ENCODE data around the gene PTPRE. TPM values are rescaled to one million over a fixed set of nuclear protein-coding genes. Genes with fewer than 3 reads are reported as not detected.
A peak's percentile ranks its signal among the peaks of the same experiment; 100 is the strongest.

The PTPRE gene
- total RNA-seq, 1 experiment from 2014 or later, result 20.4 TPM

- peaks cover 79% of the 10 kb centered on the region for H3K4me1 ChIP-seq (ENCODE audit: low read length)
- peak overlapping the region; percentile 65 for H3K4me3 ChIP-seq (ENCODE audit: low read length)
- peak; percentile 79 for DNase-seq
- H3K27me3 ChIP-seq (ENCODE audit: low read length), result no peaks in the 10 kb centered on the region
- H3K9ac ChIP-seq (ENCODE audit: low read length), result peak overlapping the region; percentile 73
- H3K9me2 ChIP-seq (replicated peaks; ENCODE audit: insufficient read depth, low read length), result no peaks in the 10 kb centered on the region
- H2AFZ ChIP-seq (ENCODE audit: low read length), result peak overlapping the region; percentile 4; the same call in 1 of the 2 replicates
- no peaks in the 10 kb centered on the region for H3K9me3 ChIP-seq (ENCODE audit: low read length)
- no peaks in the 10 kb centered on the region for H4K20me1 ChIP-seq (ENCODE audit: insufficient read depth, low read depth, low read length)
- H3K79me2 ChIP-seq (ENCODE audit: low read length), result no peaks in the 10 kb centered on the region
- peak overlapping the region; percentile 97 for H3K27ac ChIP-seq (ENCODE audit: low read length)
- peaks cover 17% of the 10 kb centered on the region for H3K36me3 ChIP-seq (ENCODE audit: insufficient read depth, low read length)
- H3K4me2 ChIP-seq (ENCODE audit: low read depth, low read length, poor library complexity, severe bottlenecking), result peak overlapping the region; percentile 75
Measured at GRCh38 chr10:128062331-128062880, 155.5 kb downstream of the PTPRE start.

DNA sequence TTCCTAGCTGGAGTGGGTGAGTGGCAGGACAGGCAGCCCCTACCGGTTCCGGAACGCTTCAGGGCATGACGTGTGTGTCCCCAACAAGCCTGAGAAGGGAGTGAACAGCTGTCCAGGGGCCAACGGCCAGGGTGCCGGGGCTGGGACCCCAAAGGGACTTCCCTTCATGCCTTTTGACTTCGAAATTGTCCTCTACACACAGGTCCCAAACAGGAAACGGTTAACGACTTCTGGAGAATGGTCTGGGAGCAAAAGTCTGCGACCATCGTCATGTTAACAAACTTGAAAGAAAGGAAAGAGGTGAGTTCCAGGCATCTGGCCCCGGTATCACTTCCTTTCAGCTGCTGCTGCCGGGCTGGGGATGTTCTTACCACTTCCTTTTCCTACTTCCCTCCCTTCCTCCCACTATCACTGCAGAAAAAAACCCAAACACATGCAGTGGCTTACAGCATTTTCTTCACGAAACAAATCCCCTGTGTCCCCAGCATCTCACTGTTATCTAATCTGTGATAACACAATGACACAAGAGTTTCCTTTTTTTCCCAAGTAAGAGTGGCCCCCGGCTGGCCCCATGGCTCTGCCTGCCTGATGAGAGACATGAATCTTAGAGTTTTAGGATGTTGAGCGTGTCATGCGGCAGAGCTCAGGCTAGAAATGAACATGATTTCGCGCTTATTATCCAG lies 156.1 kb downstream of the PTPRE start:
- peaks cover 79% of the 10 kb centered on the region for H3K4me1 ChIP-seq (ENCODE audit: low read length)
- H3K9ac ChIP-seq (ENCODE audit: low read length), result peak overlapping the region; percentile 73
- H3K4me2 ChIP-seq (ENCODE audit: low read depth, low read length, poor library complexity, severe bottlenecking), result peak overlapping the region; percentile 75
- H3K9me2 ChIP-seq (replicated peaks; ENCODE audit: insufficient read depth, low read length), result no peaks in the 10 kb centered on the region
- no peaks in the 10 kb centered on the region for H4K20me1 ChIP-seq (ENCODE audit: insufficient read depth, low read depth, low read length)
- no peaks in the 10 kb centered on the region for H3K27me3 ChIP-seq (ENCODE audit: low read length)
- peak overlapping the region; percentile 97 for H3K27ac ChIP-seq (ENCODE audit: low read length)
- H2AFZ ChIP-seq (ENCODE audit: low read length), result peak overlapping the region; percentile 17; the same call in 1 of the 2 replicates
- peaks cover 12% of the 10 kb centered on the region for H3K36me3 ChIP-seq (ENCODE audit: insufficient read depth, low read length)
- no peaks in the 10 kb centered on the region for H3K9me3 ChIP-seq (ENCODE audit: low read length)
- no peaks in the 10 kb centered on the region for H3K79me2 ChIP-seq (ENCODE audit: low read length)
- peak; percentile 86 for DNase-seq
- peak overlapping the region; percentile 65 for H3K4me3 ChIP-seq (ENCODE audit: low read length)

DNA sequence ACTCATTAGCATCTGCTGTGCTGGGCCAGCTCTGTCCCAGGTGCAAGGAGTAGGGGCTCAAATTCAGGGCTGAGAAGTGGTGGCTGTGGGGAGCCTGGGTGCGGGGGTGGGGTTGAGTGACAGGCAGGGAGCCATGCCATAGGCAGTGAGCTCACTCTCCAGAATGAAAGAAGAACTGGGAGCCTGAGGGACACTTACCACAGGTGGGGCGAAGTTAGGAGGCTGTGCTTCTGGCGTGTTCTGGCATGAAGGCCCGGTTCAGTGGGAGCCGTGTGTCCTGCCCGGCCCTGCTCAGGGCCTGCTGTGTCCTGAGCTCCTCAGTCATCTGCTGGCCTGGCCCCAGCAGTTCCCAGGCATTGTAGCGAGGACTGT lies 156.8 kb downstream of the PTPRE start:
- H3K4me3 ChIP-seq (ENCODE audit: low read length), result peak overlapping the region; percentile 65
- H4K20me1 ChIP-seq (ENCODE audit: insufficient read depth, low read depth, low read length), result no peaks in the 10 kb centered on the region
- peak; percentile 78 for DNase-seq
- H3K4me2 ChIP-seq (ENCODE audit: low read depth, low read length, poor library complexity, severe bottlenecking), result peak overlapping the region; percentile 75
- no peaks in the 10 kb centered on the region for H3K27me3 ChIP-seq (ENCODE audit: low read length)
- no peaks in the 10 kb centered on the region for H3K9me3 ChIP-seq (ENCODE audit: low read length)
- H3K9ac ChIP-seq (ENCODE audit: low read length), result peak overlapping the region; percentile 73
- H3K79me2 ChIP-seq (ENCODE audit: low read length), result no peaks in the 10 kb centered on the region
- H2AFZ ChIP-seq (ENCODE audit: low read length), result peak overlapping the region; percentile 3; the same call in 1 of the 2 replicates
- H3K9me2 ChIP-seq (replicated peaks; ENCODE audit: insufficient read depth, low read length), result no peaks in the 10 kb centered on the region
- peak overlapping the region; percentile 97 for H3K27ac ChIP-seq (ENCODE audit: low read length)
- peaks cover 12% of the 10 kb centered on the region for H3K36me3 ChIP-seq (ENCODE audit: insufficient read depth, low read length)
- peaks cover 76% of the 10 kb centered on the region for H3K4me1 ChIP-seq (ENCODE audit: low read length)

- peaks cover 12% of the 10 kb centered on the region for H3K36me3 ChIP-seq (ENCODE audit: insufficient read depth, low read length)
- peaks cover 74% of the 10 kb centered on the region for H3K4me1 ChIP-seq (ENCODE audit: low read length)
- peak overlapping the region; percentile 75 for H3K4me2 ChIP-seq (ENCODE audit: low read depth, low read length, poor library complexity, severe bottlenecking)
- peak overlapping the region; percentile 73 for H3K9ac ChIP-seq (ENCODE audit: low read length)
- H3K27ac ChIP-seq (ENCODE audit: low read length), result peak overlapping the region; percentile 97
- 0 out of 2 replicates have a peak overlapping the region, but pooled peaks have one; percentile 3 for H2AFZ ChIP-seq (ENCODE audit: low read length)
- no peaks in the 10 kb centered on the region for H3K9me3 ChIP-seq (ENCODE audit: low read length)
- peak overlapping the region; percentile 65 for H3K4me3 ChIP-seq (ENCODE audit: low read length)
- H3K79me2 ChIP-seq (ENCODE audit: low read length), result no peaks in the 10 kb centered on the region
- H3K9me2 ChIP-seq (replicated peaks; ENCODE audit: insufficient read depth, low read length), result no peaks in the 10 kb centered on the region
- peak; percentile 53 for DNase-seq
- no peaks in the 10 kb centered on the region for H4K20me1 ChIP-seq (ENCODE audit: insufficient read depth, low read depth, low read length)
- no peaks in the 10 kb centered on the region for H3K27me3 ChIP-seq (ENCODE audit: low read length)
Measured at GRCh38 chr10:128064108-128064969, 157.4 kb downstream of the PTPRE start.

DNA sequence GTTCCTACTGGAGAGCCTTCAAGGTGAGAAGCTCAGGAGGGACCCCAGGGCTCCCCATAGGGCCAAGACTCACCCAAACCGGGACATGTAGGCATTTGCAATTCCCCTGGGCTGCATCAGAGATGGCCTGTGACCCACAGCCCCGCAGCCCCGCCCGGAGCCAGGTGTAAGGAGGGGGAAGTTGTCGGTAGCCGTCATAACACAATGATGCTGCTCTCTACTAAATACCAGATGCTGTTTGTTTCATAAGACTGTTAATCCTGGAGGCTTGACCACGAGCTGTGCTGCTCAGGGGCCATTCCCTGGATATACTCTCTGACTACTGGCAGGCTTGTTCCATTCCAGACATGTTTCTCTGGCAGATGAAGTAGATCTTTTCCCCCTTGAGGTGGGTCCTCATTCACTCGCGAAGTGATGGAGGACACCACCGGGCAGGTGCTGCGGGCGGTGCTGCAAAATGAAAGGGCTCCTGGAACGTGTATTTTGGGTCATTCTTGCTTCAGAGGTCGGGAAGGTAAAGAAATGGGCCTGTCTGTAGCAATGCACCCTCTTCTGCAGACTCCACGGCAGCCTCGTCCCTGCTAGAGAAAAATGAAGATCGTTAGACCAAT lies 158.2 kb downstream of the PTPRE start:
- Histone ChIP-seq H3K79me2 (ENCODE audit: low read length) (no peaks in the 10 kb centered on the region), H3K4me3 (ENCODE audit: low read length) (no peak overlapping the region), H2AFZ (ENCODE audit: low read length) (no peak overlapping the region), H3K4me1 (ENCODE audit: low read length) (peaks cover 67% of the 10 kb centered on the region), H3K9me2 (replicated peaks; ENCODE audit: insufficient read depth, low read length) (no peaks in the 10 kb centered on the region), H3K27me3 (ENCODE audit: low read length) (no peaks in the 10 kb centered on the region), H3K4me2 (ENCODE audit: low read depth, low read length, poor library complexity, severe bottlenecking) (peak overlapping the region; percentile 75), H3K27ac (ENCODE audit: low read length) (peak overlapping the region; percentile 97), H3K9me3 (ENCODE audit: low read length) (no peaks in the 10 kb centered on the region), H3K9ac (ENCODE audit: low read length) (peak overlapping the region; percentile 73), H3K36me3 (ENCODE audit: insufficient read depth, low read length) (peaks cover 9% of the 10 kb centered on the region), H4K20me1 (ENCODE audit: insufficient read depth, low read depth, low read length) (no peaks in the 10 kb centered on the region)
- peak; percentile 93 for DNase-seq

GRCh38 chr10:128065881-128066534 lies 159.1 kb downstream of the PTPRE start:
- no peaks in the 10 kb centered on the region for H3K9me3 ChIP-seq (ENCODE audit: low read length)
- H3K27me3 ChIP-seq (ENCODE audit: low read length), result no peaks in the 10 kb centered on the region
- no peak for DNase-seq
- H4K20me1 ChIP-seq (ENCODE audit: insufficient read depth, low read depth, low read length), result no peaks in the 10 kb centered on the region
- peaks cover 64% of the 10 kb centered on the region for H3K4me1 ChIP-seq (ENCODE audit: low read length)
- H3K27ac ChIP-seq (ENCODE audit: low read length), result peak overlapping the region; percentile 97
- H2AFZ ChIP-seq (ENCODE audit: low read length), result no peak overlapping the region
- H3K9me2 ChIP-seq (replicated peaks; ENCODE audit: insufficient read depth, low read length), result no peaks in the 10 kb centered on the region
- H3K79me2 ChIP-seq (ENCODE audit: low read length), result no peaks in the 10 kb centered on the region
- no peak overlapping the region for H3K4me3 ChIP-seq (ENCODE audit: low read length)
- peak overlapping the region; percentile 75 for H3K4me2 ChIP-seq (ENCODE audit: low read depth, low read length, poor library complexity, severe bottlenecking)
- peaks cover 9% of the 10 kb centered on the region for H3K36me3 ChIP-seq (ENCODE audit: insufficient read depth, low read length)
- H3K9ac ChIP-seq (ENCODE audit: low read length), result peak overlapping the region; percentile 19; the same call in 1 of the 2 replicates

GRCh38 chr10:128066870-128067382 lies 160.0 kb downstream of the PTPRE start:
- H3K9me2 ChIP-seq (replicated peaks; ENCODE audit: insufficient read depth, low read length), result no peaks in the 10 kb centered on the region
- no peaks in the 10 kb centered on the region for H3K79me2 ChIP-seq (ENCODE audit: low read length)
- H3K4me1 ChIP-seq (ENCODE audit: low read length), result peaks cover 58% of the 10 kb centered on the region
- peak overlapping the region; percentile 97 for H3K27ac ChIP-seq (ENCODE audit: low read length)
- H3K27me3 ChIP-seq (ENCODE audit: low read length), result no peaks in the 10 kb centered on the region
- no peak overlapping the region for H2AFZ ChIP-seq (ENCODE audit: low read length)
- no peak for DNase-seq
- H3K36me3 ChIP-seq (ENCODE audit: insufficient read depth, low read length), result peaks cover 10% of the 10 kb centered on the region
- H3K9me3 ChIP-seq (ENCODE audit: low read length), result no peaks in the 10 kb centered on the region
- H3K9ac ChIP-seq (ENCODE audit: low read length), result no peak overlapping the region
- H4K20me1 ChIP-seq (ENCODE audit: insufficient read depth, low read depth, low read length), result no peaks in the 10 kb centered on the region
- no peak overlapping the region for H3K4me3 ChIP-seq (ENCODE audit: low read length)
- H3K4me2 ChIP-seq (ENCODE audit: low read depth, low read length, poor library complexity, severe bottlenecking), result no peak overlapping the region
